Left ventricle myocardium inferior (tissue), 1 donor: ENCODE data around the gene MPP2. TPM values are rescaled to one million over a fixed set of nuclear protein-coding genes. Genes with fewer than 3 reads are reported as not detected.
A peak's percentile ranks its signal among the peaks of the same experiment; 100 is the strongest.

ENCODE experiments used
- DNase-seq: peaks from one replicate; pipeline ENCODE4 v3.0.0-alpha.2; 2020
- H3K27ac ChIP-seq: fragments of 200-600 bp; replicated peaks from 2 replicates; pipeline ENCODE4 v1.8.0; 2021
- H3K27me3 ChIP-seq: fragments of 200-600 bp; 2 replicates; pipeline ENCODE4 v1.8.0; 2021; ENCODE audit warnings: low read depth
- H3K36me3 ChIP-seq: fragments of 200-600 bp; 2 replicates; pipeline ENCODE4 v1.8.0; 2021
- H3K4me1 ChIP-seq: fragments of 200-600 bp; 2 replicates; pipeline ENCODE4 v1.8.0; 2021
- H3K4me3 ChIP-seq: fragments of 200-600 bp; 2 replicates; pipeline ENCODE4 v1.8.0; 2021; ENCODE audit warnings: mild to moderate bottlenecking, moderate library complexity
- H3K9me3 ChIP-seq: fragments of 200-600 bp; replicated peaks from 2 replicates; pipeline ENCODE4 v1.8.0; 2021
- intact Hi-C: fragments of 100-400 bp; cut with micrococcal nuclease; formaldehyde crosslinking; loops from one replicate; pipeline ENCODE4 v1.11.0; 2022
- total RNA-seq: library from RNA; stranded (reverse); fragmentation: NEBNext Ultra II Directional; extraction: Animal tissue kit (Norgen Biotek cat#: 25700); gene quantifications from one replicate; pipeline ENCODE4 v1.2.1, GENCODE V29; 2021
- TF ChIP-seq, protein P1 (sequence below): fragments of 200-600 bp; IDR thresholded peaks from 2 replicates; pipeline ENCODE4 v1.8.0; 2021; ENCODE audit warnings: antibody characterized with exemption, mild to moderate bottlenecking, borderline replicate concordance
- donor health status: DM: no; HTN: yes; CAD: no; lungs with severe emphysema.

MPP2 gene
- total RNA-seq, 1 donor from 2014 or later, result 12.1 TPM

DNA sequence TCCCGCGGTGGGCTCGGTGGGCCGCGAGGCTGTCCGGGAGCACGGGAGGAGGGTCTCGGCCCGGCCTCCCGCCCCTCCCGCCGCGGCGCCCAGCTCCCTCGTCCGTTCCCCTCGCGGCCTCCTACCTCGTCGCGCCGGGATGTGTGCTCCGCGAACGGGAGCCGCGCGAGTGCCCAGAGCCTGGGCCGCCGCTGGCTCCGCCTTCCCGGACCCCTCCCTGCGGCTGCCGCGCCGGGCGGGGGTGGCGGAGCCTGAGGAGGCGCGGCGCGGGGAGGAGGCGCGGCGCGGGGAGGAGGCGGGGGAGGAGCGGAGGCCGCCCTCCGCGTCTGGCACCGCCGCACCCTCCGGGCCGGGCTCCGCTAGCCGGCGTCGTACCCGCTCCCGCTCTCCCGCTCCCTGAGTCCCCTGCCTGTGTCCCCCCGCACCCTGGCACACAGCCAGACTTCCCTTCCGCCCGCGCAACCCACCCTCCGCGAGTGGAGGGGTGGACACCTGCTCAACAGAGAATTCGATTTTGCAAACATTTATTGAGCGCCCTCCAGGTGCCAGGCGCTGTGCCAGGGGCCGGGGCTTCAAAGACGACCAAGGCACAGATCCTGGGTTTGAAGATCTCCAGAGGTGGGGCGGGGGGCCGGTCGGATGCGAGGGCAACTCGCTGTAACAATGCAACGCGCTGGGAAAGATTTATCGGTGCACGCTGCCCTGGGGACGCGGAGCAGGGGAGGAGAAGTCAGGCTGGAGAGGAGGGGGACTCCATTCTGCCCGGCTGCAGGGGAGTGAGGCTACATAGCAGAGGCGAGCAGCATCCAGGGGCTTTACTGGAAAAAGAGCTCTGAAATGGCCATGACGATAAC, 74.1 kb downstream of the MPP2 start, which contains the start of gene MPP3:
Gene MPP3 (minus strand): TSS at position 171 of the 854 bp plus-strand sequence. CDS start 1,240 bp downstream, outside the sequence.
- peak; percentile 76 for DNase-seq
- TF ChIP-seq, protein P1, sequence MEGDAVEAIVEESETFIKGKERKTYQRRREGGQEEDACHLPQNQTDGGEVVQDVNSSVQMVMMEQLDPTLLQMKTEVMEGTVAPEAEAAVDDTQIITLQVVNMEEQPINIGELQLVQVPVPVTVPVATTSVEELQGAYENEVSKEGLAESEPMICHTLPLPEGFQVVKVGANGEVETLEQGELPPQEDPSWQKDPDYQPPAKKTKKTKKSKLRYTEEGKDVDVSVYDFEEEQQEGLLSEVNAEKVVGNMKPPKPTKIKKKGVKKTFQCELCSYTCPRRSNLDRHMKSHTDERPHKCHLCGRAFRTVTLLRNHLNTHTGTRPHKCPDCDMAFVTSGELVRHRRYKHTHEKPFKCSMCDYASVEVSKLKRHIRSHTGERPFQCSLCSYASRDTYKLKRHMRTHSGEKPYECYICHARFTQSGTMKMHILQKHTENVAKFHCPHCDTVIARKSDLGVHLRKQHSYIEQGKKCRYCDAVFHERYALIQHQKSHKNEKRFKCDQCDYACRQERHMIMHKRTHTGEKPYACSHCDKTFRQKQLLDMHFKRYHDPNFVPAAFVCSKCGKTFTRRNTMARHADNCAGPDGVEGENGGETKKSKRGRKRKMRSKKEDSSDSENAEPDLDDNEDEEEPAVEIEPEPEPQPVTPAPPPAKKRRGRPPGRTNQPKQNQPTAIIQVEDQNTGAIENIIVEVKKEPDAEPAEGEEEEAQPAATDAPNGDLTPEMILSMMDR, result no peak
- Histone ChIP-seq H3K27ac (peak within 1 kb of the TSS; percentile 93), H3K27me3 (no peaks in the 10 kb centered on the region), H3K4me3 (peak within 1 kb of the TSS; percentile 78), H3K9me3 (peaks cover 6% of the 10 kb centered on the region), H3K4me1 (peaks cover 53% of the 10 kb centered on the region), H3K36me3 (peaks cover 29% of the 10 kb centered on the region)
- intact Hi-C loops, result no loop called here

- peaks cover 38% of the 10 kb centered on the region for H3K36me3 ChIP-seq
- H3K4me1 ChIP-seq, result peaks cover 61% of the 10 kb centered on the region
- no peaks in the 10 kb centered on the region for H3K27me3 ChIP-seq
- peak overlapping the region; percentile 93 for H3K27ac ChIP-seq
- TF ChIP-seq, protein P1, result no peak
- H3K4me3 ChIP-seq, result peak overlapping the region; percentile 78
- DNase-seq, result peak; percentile 74
- H3K9me3 ChIP-seq, result peaks cover 6% of the 10 kb centered on the region
- intact Hi-C loops, result no loop called here
Measured at GRCh38 chr17:43832168-43832975, 75.0 kb downstream of the MPP2 start.

GRCh38 chr17:43831633-43832032, 75.7 kb downstream of the MPP2 start:
- H3K36me3 ChIP-seq, result peaks cover 43% of the 10 kb centered on the region
- H3K9me3 ChIP-seq, result peaks cover 6% of the 10 kb centered on the region
- peak; percentile 83 for DNase-seq
- H3K27me3 ChIP-seq, result no peaks in the 10 kb centered on the region
- TF ChIP-seq, protein P1, result no peak
- H3K4me3 ChIP-seq, result peak overlapping the region; percentile 78
- peak overlapping the region; percentile 93 for H3K27ac ChIP-seq
- H3K4me1 ChIP-seq, result peaks cover 67% of the 10 kb centered on the region
- intact Hi-C loops, result no loop called here

DNA sequence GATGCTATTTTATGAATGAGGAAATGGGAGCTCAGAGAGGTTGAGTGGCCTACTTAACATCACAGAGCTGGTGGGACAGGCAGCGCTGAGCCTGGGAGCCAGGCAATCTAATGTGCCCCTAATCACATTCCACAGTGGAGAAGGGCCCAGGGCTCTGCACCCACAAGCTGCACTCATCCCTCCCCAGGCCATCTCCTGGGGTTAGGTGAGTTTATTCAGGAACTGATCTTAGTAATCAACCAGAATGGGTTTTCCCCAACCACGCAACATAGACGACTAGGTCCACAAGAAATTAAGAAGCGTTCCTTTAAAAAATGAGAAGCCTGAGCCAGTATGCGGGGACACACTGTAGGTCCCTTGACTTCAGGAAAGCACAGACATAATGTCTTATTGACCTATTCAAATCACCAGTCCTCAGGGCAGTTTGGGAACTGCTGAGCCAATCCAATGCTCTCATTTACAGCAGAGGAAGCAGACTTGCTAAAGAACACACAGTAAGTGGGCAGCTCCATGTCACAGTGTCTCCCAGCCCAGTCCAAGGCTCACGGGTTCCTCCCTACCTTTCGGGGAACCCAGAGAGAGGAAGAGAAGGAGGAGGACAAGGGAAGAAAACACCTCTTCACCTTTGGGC, 76.7 kb downstream of the MPP2 start:
- peak overlapping the region; percentile 78 for H3K4me3 ChIP-seq
- TF ChIP-seq, protein P1, result no peak
- DNase-seq, result no peak
- peak overlapping the region; percentile 93 for H3K27ac ChIP-seq
- peaks cover 75% of the 10 kb centered on the region for H3K4me1 ChIP-seq
- no peaks in the 10 kb centered on the region for H3K27me3 ChIP-seq
- peaks cover 6% of the 10 kb centered on the region for H3K9me3 ChIP-seq
- peaks cover 53% of the 10 kb centered on the region for H3K36me3 ChIP-seq
- intact Hi-C loops, result no loop called here

DNA sequence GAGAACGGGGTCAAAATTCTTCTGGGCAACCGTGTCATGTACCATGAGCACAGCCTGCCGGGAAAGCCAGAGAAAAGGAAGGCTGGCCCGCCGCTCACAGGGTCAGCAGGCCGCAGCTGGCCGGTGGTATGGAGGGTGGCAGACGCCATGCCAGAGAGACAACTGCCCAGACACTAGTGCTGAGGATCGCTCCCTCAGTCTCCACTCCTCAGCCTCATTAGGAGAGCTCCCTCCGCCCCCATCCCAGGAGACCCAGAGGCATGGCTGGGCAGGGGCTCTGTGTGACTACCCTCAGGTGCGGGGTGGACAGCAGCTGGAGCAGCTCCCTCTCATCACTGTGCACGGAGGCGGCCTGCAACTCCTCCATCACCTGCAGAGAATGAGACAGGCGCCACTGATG, 77.6 kb downstream of the MPP2 start:
- intact Hi-C loops, result no loop called here
- H3K9me3 ChIP-seq, result peaks cover 6% of the 10 kb centered on the region
- TF ChIP-seq, protein P1, result no peak
- no peak for DNase-seq
- peaks cover 84% of the 10 kb centered on the region for H3K4me1 ChIP-seq
- peak overlapping the region; percentile 78 for H3K4me3 ChIP-seq
- peaks cover 62% of the 10 kb centered on the region for H3K36me3 ChIP-seq
- H3K27ac ChIP-seq, result peak overlapping the region; percentile 93
- no peaks in the 10 kb centered on the region for H3K27me3 ChIP-seq
